GM12878 (cell line): ENCODE data around the gene SCLY. TPM values are rescaled to one million over a fixed set of nuclear protein-coding genes. Genes with fewer than 3 reads are reported as not detected.

Source experiments
- LARP7 ChIP-seq: fragments of 450-650 bp; IDR thresholded peaks from 2 replicates; pipeline ENCODE4 v1.6.1; 2017; ENCODE audit warnings: mild to moderate bottlenecking
- MEF2B ChIP-seq: fragments of 450-650 bp; IDR thresholded peaks from 2 replicates; pipeline ENCODE4 v1.6.1; 2018; ENCODE audit warnings: mild to moderate bottlenecking, moderate library complexity; ENCODE audit not compliant: partially characterized antibody, poor library complexity, severe bottlenecking
- MYB ChIP-seq: fragments of 150-350 bp; IDR thresholded peaks from 2 replicates; pipeline ENCODE4 v1.6.1; 2014; ENCODE audit warnings: mild to moderate bottlenecking, low read depth, low read length, borderline replicate concordance
- SPI1 ChIP-seq: IDR thresholded peaks from 2 replicates; pipeline ENCODE4 v1.6.1; 2011; ENCODE audit warnings: low read depth, mild to moderate bottlenecking, low read length, moderate library complexity, borderline replicate concordance; ENCODE audit not compliant: insufficient read depth
- TAF1 ChIP-seq: IDR thresholded peaks from 2 replicates; pipeline ENCODE4 v1.6.1; 2011; ENCODE audit warnings: mild to moderate bottlenecking, low read depth, low read length, borderline replicate concordance
- ZNF207 ChIP-seq: fragments of 450-650 bp; IDR thresholded peaks from 2 replicates; pipeline ENCODE4 v1.6.1; 2014; ENCODE audit warnings: antibody characterized with exemption, mild to moderate bottlenecking, borderline replicate concordance
- ZSCAN29 ChIP-seq: fragments of 450-650 bp; IDR thresholded peaks from 2 replicates; pipeline ENCODE4 v1.6.1; 2017; ENCODE audit warnings: mild to moderate bottlenecking, moderate library complexity
- polyA plus RNA-seq, 11 experiments: library from polyadenylated mRNA; depleted of rRNA in 4 of 11; unstranded in 6 of 11; stranded (reverse) in 5 of 11; fragments of >200 nt; fragmentation: Nextera tagmentation in 4 of 11; fragmentation: Illumina TruSeq in 1 of 11; extraction: Ambion mirVana in 4 of 11; extraction: Trizol in 1 of 11; gene quantifications; 1 replicate in 1 of 11; 2 replicates in 10 of 11; pipeline versions ENCODE4 v1.2.1 to v1.2.3, GENCODE V29; 2011 to 2016; ENCODE audit warnings: inconsistent platforms in 2 of 11, missing spikeins in 2 of 11, low read depth in 1 of 11
- small RNA-seq: library from RNA; depleted of rRNA; stranded (forward); fragments of <200 nt; gene quantifications from one replicate; pipeline ENCODE3, GENCODE V24; 2014
- total RNA-seq, 4 experiments: library from RNA; depleted of rRNA in 3 of 4; stranded (reverse); fragments of >200 nt in 3 of 4; fragmentation: Illumina TruSeq in 1 of 4; extraction: Trizol in 1 of 4; gene quantifications; 2 replicates each; pipeline versions ENCODE4 v1.2.1 to v1.2.3, GENCODE V29; 2013 to 2021
- TF ChIP-seq, protein P1 (sequence below): fragments of 450-650 bp; conservative IDR thresholded peaks from 2 replicates; pipeline ENCODE4 v1.6.1; 2017; ENCODE audit warnings: mild to moderate bottlenecking, moderate library complexity
- TF ChIP-seq, protein P2 (sequence below): IDR thresholded peaks from 2 replicates; pipeline ENCODE4 v1.6.1; 2012; ENCODE audit warnings: low read depth, low read length, improper control_type of control experiment

SCLY gene
- total and polyA plus RNA-seq, 10 of the 15 experiments (the other 5 are each of a cell fraction or from before 2014, with no cell fraction given): 3.3 to 49.1 (median 32.3) TPM

DNA sequence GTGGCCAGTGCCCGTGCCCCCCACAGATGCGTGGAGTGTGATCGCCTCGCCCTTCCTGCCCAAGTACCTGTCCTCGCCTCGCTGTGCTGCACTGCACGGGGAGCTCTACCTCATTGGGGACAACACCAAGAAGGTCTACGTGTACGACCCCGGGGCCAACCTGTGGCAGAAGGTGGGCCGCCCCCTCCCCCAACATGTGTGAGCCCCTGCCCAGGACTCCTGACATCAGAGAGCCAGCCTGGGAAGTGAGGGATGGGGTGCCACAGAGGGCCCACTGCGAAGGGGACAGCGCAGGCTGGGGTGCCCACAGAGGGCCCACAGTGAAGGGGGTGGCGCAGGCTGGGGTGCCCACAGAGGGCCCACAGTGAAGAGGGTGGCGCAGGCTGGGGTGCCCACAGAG, 88.2 kb downstream of the SCLY start (continued):
- TF ChIP-seq ZNF207 (no peak), LARP7 (no peak), SPI1 (no peak), TAF1 (no peak), ZSCAN29 (no peak), MEF2B (no peak), MYB (no peak)
- TF ChIP-seq, protein P1, sequence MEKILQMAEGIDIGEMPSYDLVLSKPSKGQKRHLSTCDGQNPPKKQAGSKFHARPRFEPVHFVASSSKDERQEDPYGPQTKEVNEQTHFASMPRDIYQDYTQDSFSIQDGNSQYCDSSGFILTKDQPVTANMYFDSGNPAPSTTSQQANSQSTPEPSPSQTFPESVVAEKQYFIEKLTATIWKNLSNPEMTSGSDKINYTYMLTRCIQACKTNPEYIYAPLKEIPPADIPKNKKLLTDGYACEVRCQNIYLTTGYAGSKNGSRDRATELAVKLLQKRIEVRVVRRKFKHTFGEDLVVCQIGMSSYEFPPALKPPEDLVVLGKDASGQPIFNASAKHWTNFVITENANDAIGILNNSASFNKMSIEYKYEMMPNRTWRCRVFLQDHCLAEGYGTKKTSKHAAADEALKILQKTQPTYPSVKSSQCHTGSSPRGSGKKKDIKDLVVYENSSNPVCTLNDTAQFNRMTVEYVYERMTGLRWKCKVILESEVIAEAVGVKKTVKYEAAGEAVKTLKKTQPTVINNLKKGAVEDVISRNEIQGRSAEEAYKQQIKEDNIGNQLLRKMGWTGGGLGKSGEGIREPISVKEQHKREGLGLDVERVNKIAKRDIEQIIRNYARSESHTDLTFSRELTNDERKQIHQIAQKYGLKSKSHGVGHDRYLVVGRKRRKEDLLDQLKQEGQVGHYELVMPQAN: no peak
- TF ChIP-seq, protein P2, sequence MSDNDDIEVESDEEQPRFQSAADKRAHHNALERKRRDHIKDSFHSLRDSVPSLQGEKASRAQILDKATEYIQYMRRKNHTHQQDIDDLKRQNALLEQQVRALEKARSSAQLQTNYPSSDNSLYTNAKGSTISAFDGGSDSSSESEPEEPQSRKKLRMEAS: no peak

Small RNA genes within 50 kb of the gene (small RNA-seq; reads per million reads assigned to genes)
- not detected for gene RNU6-1333P

Other genes starting within 250 kb of the SCLY start
Only the 7 nearest of the 8 such genes appear.
- gene RAMP1, start 201.4 kb upstream of the SCLY start, total RNA-seq (2014; rRNA removed): 0.11 and 0.27 TPM in 2 replicates
- not detected in 2 replicates for gene RAMP1, start 201.4 kb upstream of the SCLY start, total RNA-seq (2014; rRNA removed; fragmentation: Illumina TruSeq; extraction: Trizol)
- gene RAMP1, start 201.4 kb upstream of the SCLY start, total RNA-seq (2021): not detected in 2 replicates
- 0.12 TPM in 1 of 2 replicates, not detected in the other for gene RAMP1, start 201.4 kb upstream of the SCLY start, polyA plus RNA-seq (2011; rRNA removed)
- not detected in 2 replicates for gene RAMP1, start 201.4 kb upstream of the SCLY start, polyA plus RNA-seq (2014; fragmentation: Illumina TruSeq; extraction: Trizol)
- gene RAMP1, start 201.4 kb upstream of the SCLY start, polyA plus RNA-seq (2014; fragmentation: Nextera tagmentation; extraction: Ambion mirVana): not detected
- 0.19 and 0.36 TPM in 2 replicates for gene RAMP1, start 201.4 kb upstream of the SCLY start, polyA plus RNA-seq (2014; rRNA removed)
- not detected for gene RAMP1, start 201.4 kb upstream of the SCLY start, polyA plus RNA-seq (2016; fragmentation: Nextera tagmentation; extraction: Ambion mirVana)
- gene UBE2F, start 94.0 kb upstream of the SCLY start, total RNA-seq (2014; rRNA removed): 18.2 and 26.3 TPM in 2 replicates
- gene UBE2F, start 94.0 kb upstream of the SCLY start, total RNA-seq (2014; rRNA removed; fragmentation: Illumina TruSeq; extraction: Trizol): 28.0 and 30.3 TPM in 2 replicates
- gene UBE2F, start 94.0 kb upstream of the SCLY start, total RNA-seq (2021): 26.1 and 27.7 TPM in 2 replicates
- gene UBE2F, start 94.0 kb upstream of the SCLY start, polyA plus RNA-seq (2011; rRNA removed): 56.6 and 59.8 TPM in 2 replicates
- gene UBE2F, start 94.0 kb upstream of the SCLY start, polyA plus RNA-seq (2014; fragmentation: Illumina TruSeq; extraction: Trizol): 47.6 and 53.7 TPM in 2 replicates
- 10 to 100 TPM; 12.3 to 21.9 TPM for gene UBE2F, start 94.0 kb upstream of the SCLY start, polyA plus RNA-seq (2014; fragmentation: Nextera tagmentation; extraction: Ambion mirVana)
- gene UBE2F, start 94.0 kb upstream of the SCLY start, polyA plus RNA-seq (2014; rRNA removed): 34.9 and 39.9 TPM in 2 replicates
- gene UBE2F, start 94.0 kb upstream of the SCLY start, polyA plus RNA-seq (2016; fragmentation: Nextera tagmentation; extraction: Ambion mirVana): 10 to 100 TPM; 58.1 to 64.4 TPM
- 0.49 and 0.56 TPM in 2 replicates for gene ESPNL, start 39.3 kb downstream of the SCLY start, total RNA-seq (2014; rRNA removed)
- 0.14 and 0.18 TPM in 2 replicates for gene ESPNL, start 39.3 kb downstream of the SCLY start, total RNA-seq (2014; rRNA removed; fragmentation: Illumina TruSeq; extraction: Trizol)
- gene ESPNL, start 39.3 kb downstream of the SCLY start, total RNA-seq (2021): 0.32 and 0.41 TPM in 2 replicates
- gene ESPNL, start 39.3 kb downstream of the SCLY start, polyA plus RNA-seq (2011; rRNA removed): 0.56 and 0.94 TPM in 2 replicates
- gene ESPNL, start 39.3 kb downstream of the SCLY start, polyA plus RNA-seq (2014; fragmentation: Illumina TruSeq; extraction: Trizol): 0.12 TPM in 1 of 2 replicates, not detected in the other
- gene ESPNL, start 39.3 kb downstream of the SCLY start, polyA plus RNA-seq (2014; fragmentation: Nextera tagmentation; extraction: Ambion mirVana): not detected
- gene ESPNL, start 39.3 kb downstream of the SCLY start, polyA plus RNA-seq (2014; rRNA removed): 0.36 and 0.39 TPM in 2 replicates
- gene ESPNL, start 39.3 kb downstream of the SCLY start, polyA plus RNA-seq (2016; fragmentation: Nextera tagmentation; extraction: Ambion mirVana): under 1 TPM in 1 of 2 experiments, not detected in 1; 0.05 TPM
- 0.05 TPM in 1 of 2 replicates, not detected in the other for gene KLHL30, start 77.7 kb downstream of the SCLY start, total RNA-seq (2014; rRNA removed)
- gene KLHL30, start 77.7 kb downstream of the SCLY start, total RNA-seq (2014; rRNA removed; fragmentation: Illumina TruSeq; extraction: Trizol): not detected in 2 replicates
- gene KLHL30, start 77.7 kb downstream of the SCLY start, total RNA-seq (2021): 0.05 TPM in 1 of 2 replicates, not detected in the other
- not detected in 2 replicates for gene KLHL30, start 77.7 kb downstream of the SCLY start, polyA plus RNA-seq (2011; rRNA removed)
- gene KLHL30, start 77.7 kb downstream of the SCLY start, polyA plus RNA-seq (2014; fragmentation: Illumina TruSeq; extraction: Trizol): not detected in 2 replicates
- gene KLHL30, start 77.7 kb downstream of the SCLY start, polyA plus RNA-seq (2014; fragmentation: Nextera tagmentation; extraction: Ambion mirVana): not detected
- gene KLHL30, start 77.7 kb downstream of the SCLY start, polyA plus RNA-seq (2014; rRNA removed): not detected in 2 replicates
- gene KLHL30, start 77.7 kb downstream of the SCLY start, polyA plus RNA-seq (2016; fragmentation: Nextera tagmentation; extraction: Ambion mirVana): under 1 TPM in 1 of 2 experiments, not detected in 1; 0.03 TPM
- gene ERFE, start 98.0 kb downstream of the SCLY start, total RNA-seq (2014; rRNA removed): not detected in 2 replicates
- not detected in 2 replicates for gene ERFE, start 98.0 kb downstream of the SCLY start, total RNA-seq (2014; rRNA removed; fragmentation: Illumina TruSeq; extraction: Trizol)
- gene ERFE, start 98.0 kb downstream of the SCLY start, total RNA-seq (2021): not detected in 2 replicates
- not detected in 2 replicates for gene ERFE, start 98.0 kb downstream of the SCLY start, polyA plus RNA-seq (2011; rRNA removed)
- not detected in 2 replicates for gene ERFE, start 98.0 kb downstream of the SCLY start, polyA plus RNA-seq (2014; fragmentation: Illumina TruSeq; extraction: Trizol)
- gene ERFE, start 98.0 kb downstream of the SCLY start, polyA plus RNA-seq (2014; fragmentation: Nextera tagmentation; extraction: Ambion mirVana): not detected
- gene ERFE, start 98.0 kb downstream of the SCLY start, polyA plus RNA-seq (2014; rRNA removed): not detected in 2 replicates
- not detected for gene ERFE, start 98.0 kb downstream of the SCLY start, polyA plus RNA-seq (2016; fragmentation: Nextera tagmentation; extraction: Ambion mirVana)
- 30.2 and 30.8 TPM in 2 replicates for gene ILKAP, start 142.7 kb downstream of the SCLY start, total RNA-seq (2014; rRNA removed)
- 22.9 and 24.0 TPM in 2 replicates for gene ILKAP, start 142.7 kb downstream of the SCLY start, total RNA-seq (2014; rRNA removed; fragmentation: Illumina TruSeq; extraction: Trizol)
- 42.2 and 44.5 TPM in 2 replicates for gene ILKAP, start 142.7 kb downstream of the SCLY start, total RNA-seq (2021)
- 39.2 and 46.5 TPM in 2 replicates for gene ILKAP, start 142.7 kb downstream of the SCLY start, polyA plus RNA-seq (2011; rRNA removed)
- 23.7 and 30.2 TPM in 2 replicates for gene ILKAP, start 142.7 kb downstream of the SCLY start, polyA plus RNA-seq (2014; fragmentation: Illumina TruSeq; extraction: Trizol)
- 10 to 100 TPM in 1 of 2 experiments, 1 to 10 TPM in 1; 4.2 to 11.2 TPM for gene ILKAP, start 142.7 kb downstream of the SCLY start, polyA plus RNA-seq (2014; fragmentation: Nextera tagmentation; extraction: Ambion mirVana)
- 55.8 and 65.3 TPM in 2 replicates for gene ILKAP, start 142.7 kb downstream of the SCLY start, polyA plus RNA-seq (2014; rRNA removed)
- 10 to 100 TPM; 63.8 to 64.8 TPM for gene ILKAP, start 142.7 kb downstream of the SCLY start, polyA plus RNA-seq (2016; fragmentation: Nextera tagmentation; extraction: Ambion mirVana)
- 1.4 and 1.5 TPM in 2 replicates for gene HES6, start 179.0 kb downstream of the SCLY start, total RNA-seq (2014; rRNA removed)
- 0.23 and 0.67 TPM in 2 replicates for gene HES6, start 179.0 kb downstream of the SCLY start, total RNA-seq (2014; rRNA removed; fragmentation: Illumina TruSeq; extraction: Trizol)
- 1.7 and 1.8 TPM in 2 replicates for gene HES6, start 179.0 kb downstream of the SCLY start, total RNA-seq (2021)
- gene HES6, start 179.0 kb downstream of the SCLY start, polyA plus RNA-seq (2011; rRNA removed): 0.33 and 0.61 TPM in 2 replicates
- 0.21 TPM in 1 of 2 replicates, not detected in the other for gene HES6, start 179.0 kb downstream of the SCLY start, polyA plus RNA-seq (2014; fragmentation: Illumina TruSeq; extraction: Trizol)
- under 1 TPM; 0.11 to 0.15 TPM for gene HES6, start 179.0 kb downstream of the SCLY start, polyA plus RNA-seq (2014; fragmentation: Nextera tagmentation; extraction: Ambion mirVana)
- 1.2 and 2.5 TPM in 2 replicates for gene HES6, start 179.0 kb downstream of the SCLY start, polyA plus RNA-seq (2014; rRNA removed)
- 1 to 10 TPM in 1 of 2 experiments, under 1 TPM in 1; 1.00 to 1.1 TPM for gene HES6, start 179.0 kb downstream of the SCLY start, polyA plus RNA-seq (2016; fragmentation: Nextera tagmentation; extraction: Ambion mirVana)